ENCODE results near the gene SCEL. TPM values are rescaled to one million over a fixed set of nuclear protein-coding genes. Genes with fewer than 3 reads are reported as not detected.

The SCEL gene
- total RNA-seq, 1 donor from 2014 or later: not detected

GRCh38 chr13:77545626-77546412 is 10.3 kb downstream of the SCEL start:
- DNase-seq (no peak), ATAC-seq (ENCODE audit: poor library complexity) (no peak)
- intact Hi-C loops (cut with DNase I): no loop called here

DNA sequence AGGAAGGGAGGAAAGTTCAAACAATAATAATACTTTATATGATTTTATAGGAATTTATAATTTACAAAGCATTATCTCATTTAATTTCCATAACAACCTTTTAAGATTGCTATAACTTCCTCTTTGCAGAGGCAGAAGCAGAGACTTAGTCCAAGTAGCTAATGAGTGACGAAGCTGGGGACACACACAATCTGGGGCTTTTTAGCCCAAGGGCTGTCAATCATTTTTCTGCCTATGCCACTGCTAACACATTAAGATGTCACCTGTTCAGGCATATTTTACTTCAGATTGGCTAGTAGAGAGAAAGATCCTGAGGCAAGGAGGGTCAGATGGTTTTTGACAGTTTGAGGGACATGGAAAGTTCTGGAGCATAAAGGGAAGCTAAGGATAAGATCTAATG is 12.6 kb downstream of the SCEL start:
- ATAC-seq (ENCODE audit: poor library complexity): no peak
- intact Hi-C loops (cut with DNase I): no loop called here
- DNase-seq: no peak

GRCh38 chr13:77548594-77548993 is 13.1 kb downstream of the SCEL start:
- no peak for ATAC-seq (ENCODE audit: poor library complexity)
- no peak for DNase-seq
- intact Hi-C loops (cut with DNase I): no loop called here

- intact Hi-C loops (cut with DNase I): no loop called here
- ATAC-seq (ENCODE audit: poor library complexity) (no peak), DNase-seq (no peak)
Observed at GRCh38 chr13:77554069-77554468, 18.6 kb downstream of the SCEL start.

- intact Hi-C loops (cut with DNase I): no loop called here
- no peak for DNase-seq
- ATAC-seq (ENCODE audit: poor library complexity): no peak
Observed at GRCh38 chr13:77555246-77555645, 19.7 kb downstream of the SCEL start.

GRCh38 chr13:77558016-77558415 is 22.5 kb downstream of the SCEL start:
- ATAC-seq (ENCODE audit: poor library complexity) (no peak), DNase-seq (no peak)
- intact Hi-C loops (cut with DNase I): no loop called here

- ATAC-seq (ENCODE audit: poor library complexity) (no peak), DNase-seq (no peak)
- intact Hi-C loops (cut with DNase I): no loop called here
Observed at GRCh38 chr13:77563111-77563510, 27.6 kb downstream of the SCEL start.

DNA sequence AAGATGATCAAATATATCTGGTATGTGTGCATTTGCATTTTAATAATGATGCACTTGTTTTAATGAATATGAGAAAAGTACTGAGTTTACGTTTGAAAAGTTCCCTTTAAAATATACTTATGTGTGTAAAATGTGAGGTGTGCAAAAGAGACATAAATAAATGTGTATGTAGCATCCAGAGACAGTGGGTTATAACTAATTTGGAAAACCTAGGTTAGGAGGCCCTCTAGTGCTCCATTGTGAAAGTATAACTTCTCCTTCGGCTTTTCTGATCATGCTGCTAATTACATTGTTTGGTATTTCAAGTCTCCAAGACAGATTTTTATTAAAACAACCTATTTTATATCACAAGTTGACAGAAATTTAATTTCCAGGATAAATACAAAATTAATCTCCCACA is 30.1 kb downstream of the SCEL start:
- intact Hi-C loops (cut with DNase I): no loop called here
- DNase-seq (no peak), ATAC-seq (ENCODE audit: poor library complexity) (no peak)

- ATAC-seq (ENCODE audit: poor library complexity) (no peak), DNase-seq (no peak)
- intact Hi-C loops (cut with DNase I): no loop called here
Observed at GRCh38 chr13:77571956-77572355, 36.5 kb downstream of the SCEL start.

DNA sequence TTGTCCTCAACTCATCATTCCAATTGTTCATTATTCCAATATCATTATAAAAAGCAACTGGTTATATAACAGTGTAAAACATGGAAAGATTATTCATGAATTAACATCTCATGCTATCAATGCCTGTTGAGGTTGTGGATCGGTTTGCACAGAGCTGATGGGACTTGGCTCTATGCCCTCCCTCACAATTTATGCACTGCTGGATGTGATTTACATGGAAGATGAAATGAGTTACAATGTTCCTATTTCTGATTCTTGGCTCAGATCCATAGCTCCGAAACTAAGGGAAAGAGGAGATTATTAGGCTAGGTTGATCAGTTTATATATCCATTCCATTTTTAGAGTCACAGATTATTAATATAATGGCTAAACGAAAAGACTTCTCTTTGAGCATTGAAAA is 38.6 kb downstream of the SCEL start:
- no peak for DNase-seq
- intact Hi-C loops (cut with DNase I): no loop called here
- no peak for ATAC-seq (ENCODE audit: poor library complexity)

GRCh38 chr13:77579959-77580358 is 44.5 kb downstream of the SCEL start:
- DNase-seq (no peak), ATAC-seq (ENCODE audit: poor library complexity) (no peak)
- intact Hi-C loops (cut with DNase I): no loop called here

GRCh38 chr13:77580748-77581147 is 45.2 kb downstream of the SCEL start:
- intact Hi-C loops (cut with DNase I): no loop called here

DNA sequence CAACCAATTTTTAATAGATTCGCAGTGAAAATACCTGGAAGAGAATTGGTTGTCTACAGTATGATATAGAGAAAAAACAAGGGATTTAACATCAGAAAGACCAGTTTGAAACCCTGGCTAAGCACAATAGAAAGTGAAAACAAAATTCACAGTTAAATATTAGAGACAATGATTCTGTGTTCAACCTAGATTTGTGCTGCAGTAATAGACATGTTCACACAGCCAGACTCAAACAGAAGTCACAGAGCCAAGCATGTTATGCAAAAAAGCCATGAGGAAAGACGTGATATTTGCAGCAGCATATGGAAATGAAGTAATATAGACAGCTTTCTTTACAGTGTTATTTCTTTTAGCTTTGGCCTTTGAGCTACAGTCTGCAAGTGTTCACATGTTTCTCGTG is 48.1 kb downstream of the SCEL start:
- ATAC-seq (ENCODE audit: poor library complexity) (no peak), DNase-seq (no peak)
- intact Hi-C loops (cut with DNase I): no loop called here

More at GRCh38 chr13:77580748-77581147, 45.2 kb downstream of the SCEL start:
- DNase-seq (no peak), ATAC-seq (ENCODE audit: poor library complexity) (no peak)

- intact Hi-C loops (cut with DNase I): no loop called here
- ATAC-seq (ENCODE audit: poor library complexity): no peak
- DNase-seq: no peak
Observed at GRCh38 chr13:77584106-77584505, 48.6 kb downstream of the SCEL start.

- DNase-seq (no peak), ATAC-seq (ENCODE audit: poor library complexity) (no peak)
- intact Hi-C loops (cut with DNase I): no loop called here
Observed at GRCh38 chr13:77595166-77595810, 59.8 kb downstream of the SCEL start.

DNA sequence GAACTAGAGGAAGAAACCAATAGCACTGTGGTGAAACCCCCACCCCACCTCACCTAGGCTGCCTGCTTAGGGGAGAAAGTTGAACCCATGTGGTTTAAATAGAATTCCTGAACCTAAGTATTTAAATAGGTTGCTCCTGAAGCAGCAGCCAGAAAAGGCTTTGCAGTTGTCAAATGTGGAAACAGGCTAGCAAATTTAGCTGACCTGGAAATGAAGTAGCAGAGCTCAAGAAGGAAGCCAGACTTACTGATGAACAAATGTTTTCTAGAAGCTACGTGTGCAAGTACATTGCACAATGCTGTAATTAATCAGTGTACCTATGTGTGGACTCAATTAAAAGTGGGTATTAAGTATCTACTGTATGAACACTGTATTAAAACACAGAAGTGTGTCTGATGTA is 61.3 kb downstream of the SCEL start:
- intact Hi-C loops (cut with DNase I): no loop called here
- DNase-seq (no peak), ATAC-seq (ENCODE audit: poor library complexity) (no peak)

GRCh38 chr13:77599351-77599750 is 63.8 kb downstream of the SCEL start:
- no peak for ATAC-seq (ENCODE audit: poor library complexity)
- DNase-seq: no peak
- intact Hi-C loops (cut with DNase I): no loop called here

- intact Hi-C loops (cut with DNase I): no loop called here
- DNase-seq: no peak
- no peak for ATAC-seq (ENCODE audit: poor library complexity)
Observed at GRCh38 chr13:77600701-77601100, 65.2 kb downstream of the SCEL start.

- intact Hi-C loops (cut with DNase I): no loop called here
- DNase-seq: no peak
- ATAC-seq (ENCODE audit: poor library complexity): no peak
Observed at GRCh38 chr13:77611068-77611467, 75.6 kb downstream of the SCEL start.

DNA sequence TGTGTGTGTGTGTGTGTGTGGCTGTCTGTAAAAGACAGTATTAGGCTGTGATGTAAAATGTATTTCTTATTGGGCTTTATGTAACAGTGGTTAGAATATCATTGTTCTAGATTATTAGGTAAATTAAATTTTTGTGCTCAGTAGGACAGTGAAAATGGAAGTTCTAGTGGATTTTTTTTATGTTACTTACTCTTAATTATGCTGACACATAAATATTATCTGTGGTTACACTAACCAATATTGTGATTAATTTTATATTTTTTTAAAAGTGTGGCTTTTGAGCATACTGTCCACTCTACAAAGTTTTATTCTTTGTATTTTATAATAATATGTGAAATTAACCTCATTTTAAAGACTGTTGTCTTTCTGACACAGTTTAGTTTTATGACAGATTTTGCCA is 80.5 kb downstream of the SCEL start:
- ATAC-seq (ENCODE audit: poor library complexity) (no peak), DNase-seq (no peak)
- intact Hi-C loops (cut with DNase I): no loop called here

DNA sequence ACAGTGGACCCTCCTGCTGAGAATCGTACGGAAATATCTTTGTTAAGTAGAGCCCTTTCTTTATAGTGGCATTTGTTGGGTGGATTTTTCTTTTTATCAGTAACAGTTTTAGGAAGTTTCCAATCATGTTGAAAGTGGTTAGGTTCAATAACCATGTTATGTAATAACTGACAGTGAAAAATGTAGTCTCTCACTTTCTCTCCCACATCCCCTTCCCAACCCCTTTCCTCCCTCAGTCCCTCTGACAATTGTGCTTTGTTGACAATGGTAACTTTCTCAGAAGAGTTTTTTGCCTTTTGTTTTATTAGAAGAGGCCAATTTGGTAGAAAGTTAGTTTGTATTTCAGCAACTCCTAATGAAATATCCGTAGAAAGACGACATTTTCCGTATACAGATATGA is 84.1 kb downstream of the SCEL start:
- intact Hi-C loops (cut with DNase I): no loop called here
- ATAC-seq (ENCODE audit: poor library complexity) (no peak), DNase-seq (no peak)
